ENCODE results near the gene MEIS2.

DNA sequence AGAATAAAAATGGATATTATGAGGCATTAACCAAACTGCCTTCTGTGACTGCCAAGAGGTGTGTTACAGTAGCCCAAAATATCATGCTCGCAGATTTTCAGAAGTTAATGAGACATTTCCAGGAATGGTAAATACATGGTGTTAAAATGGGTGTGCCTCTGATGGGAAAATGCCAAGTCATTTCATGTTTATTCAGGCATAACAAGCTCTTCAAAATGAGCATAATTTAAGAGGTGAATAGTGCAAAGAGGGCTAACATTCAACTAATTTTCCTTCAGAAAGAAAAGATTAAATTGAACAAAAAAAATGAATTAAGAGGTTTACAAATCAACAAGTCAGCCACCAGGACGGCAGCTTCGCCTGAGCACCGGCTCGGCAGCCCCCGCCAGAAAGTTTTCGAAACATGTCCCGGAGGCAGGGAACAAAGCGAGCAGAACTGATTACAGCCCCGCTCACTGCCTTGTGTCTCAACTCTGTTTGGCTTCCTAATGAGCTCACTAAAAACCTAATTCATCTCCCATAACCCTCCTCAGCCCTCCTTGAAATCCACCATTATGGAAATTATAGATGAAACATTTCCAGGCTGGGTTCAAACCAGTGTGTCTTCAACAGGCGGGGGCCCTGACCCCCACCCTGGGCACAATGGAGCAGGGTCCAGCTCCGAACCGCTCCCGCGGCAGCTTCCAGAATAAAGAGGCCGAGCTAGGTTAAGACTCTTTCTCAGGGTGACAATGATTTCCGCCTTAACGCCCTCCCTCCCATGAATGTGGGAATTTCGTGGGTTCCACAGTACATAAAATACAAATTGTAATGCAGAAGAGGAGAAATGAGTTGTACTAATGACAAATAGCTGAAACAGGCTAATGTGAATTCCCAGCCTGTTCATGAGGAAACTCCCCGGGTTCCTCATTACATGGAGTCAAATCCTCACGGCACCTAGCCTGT is 43.9 kb downstream of the MEIS2 start:
- TF ChIP-seq CTCF (IDR thresholded peaks at IDR 0.05) (no peak), POLR2A (IDR thresholded peaks at IDR 0.05) (no peak)

All from suprapubic skin (tissue), 3 donors.